T-helper 17 cell (primary cell): Measurements from ENCODE around the gene POLR2A. TPM values are rescaled to one million over a fixed set of nuclear protein-coding genes. Genes with fewer than 3 reads are reported as not detected.
"Not testable (repeated sequence)": the region's sequence is repeated elsewhere in the genome, so short reads cannot be mapped to it uniquely, and the experiment has no call there.

Experiments used
- ATAC-seq: fragments of 150-1000 bp; cut with Tn5 transposase; 2 replicates; pipeline ENCODE4 v1.10.0; 2021; ENCODE audit warnings: mild to moderate bottlenecking, moderate library complexity
- DNase-seq, 3 donors: peaks; one replicate each; pipeline versions ENCODE4 v3.0.0 to v3.0.0-alpha.2; 2020 to 2021
- H3K9me3 ChIP-seq: one replicate; pipeline ENCODE4 v1.7.0; 2013; ENCODE audit warnings: low read length, mild to moderate bottlenecking; ENCODE audit not compliant: control insufficient read depth, poor library complexity, severe bottlenecking
- H3K27ac Mint-ChIP-seq: one replicate; pipeline ENCODE4 v1.8.0; 2022; ENCODE audit warnings: mild to moderate bottlenecking, moderate library complexity, mixed read lengths
- H3K27me3 Mint-ChIP-seq: one replicate; pipeline ENCODE4 v1.8.0; 2022; ENCODE audit warnings: mixed read lengths
- H3K36me3 Mint-ChIP-seq: one replicate; pipeline ENCODE4 v1.8.0; 2022; ENCODE audit warnings: low read depth, mixed read lengths
- H3K4me1 Mint-ChIP-seq: one replicate; pipeline ENCODE4 v1.8.0; 2022; ENCODE audit warnings: mild to moderate bottlenecking, mixed read lengths
- H3K4me3 Mint-ChIP-seq: one replicate; pipeline ENCODE4 v1.8.0; 2022; ENCODE audit warnings: mild to moderate bottlenecking, moderate library complexity, mixed read lengths
- total RNA-seq, 4 donors: library from RNA in 2 of 4; stranded (reverse) in 2 of 4; gene quantifications; one replicate each; pipeline ENCODE4 v1.2.3 and lab custom pipeline; 2022 to 2026

Gene POLR2A
- total RNA-seq, 2 donors from 2014 or later = 553 to 572 TPM

- Mint-ChIP-seq H3K4me3 (no peak overlapping the region), H3K36me3 (no peaks in the 10 kb centered on the region), H3K4me1 (peaks cover 16% of the 10 kb centered on the region), H3K27ac (peak overlapping the region; percentile 59), H3K27me3 (no peaks in the 10 kb centered on the region)
- DNase-seq = no peak
- H3K9me3 ChIP-seq = no peaks in the 10 kb centered on the region
- no peak for ATAC-seq
These were observed 17.4 kb upstream of the POLR2A start for GRCh38 chr17:7466639-7467341.

- no peaks in the 10 kb centered on the region for H3K27me3 Mint-ChIP-seq
- no peak overlapping the region for H3K4me3 Mint-ChIP-seq
- H3K27ac Mint-ChIP-seq = no peak overlapping the region
- ATAC-seq (no peak), DNase-seq (no peak)
- peaks cover 19% of the 10 kb centered on the region for H3K4me1 Mint-ChIP-seq
- H3K9me3 ChIP-seq = no peaks in the 10 kb centered on the region
- H3K36me3 Mint-ChIP-seq = no peaks in the 10 kb centered on the region
These were observed 16.7 kb upstream of the POLR2A start for GRCh38 chr17:7467498-7467897.

GRCh38 chr17:7468290-7468689 is 15.9 kb upstream of the POLR2A start:
- no peaks in the 10 kb centered on the region for H3K36me3 Mint-ChIP-seq
- H3K27ac Mint-ChIP-seq = no peak overlapping the region
- H3K27me3 Mint-ChIP-seq = no peaks in the 10 kb centered on the region
- H3K4me1 Mint-ChIP-seq = peaks cover 17% of the 10 kb centered on the region
- H3K9me3 ChIP-seq = no peaks in the 10 kb centered on the region
- ATAC-seq (no peak), DNase-seq (no peak)
- H3K4me3 Mint-ChIP-seq = no peak overlapping the region

GRCh38 chr17:7468804-7469389 is 15.3 kb upstream of the POLR2A start:
- no peak for DNase-seq
- no peaks in the 10 kb centered on the region for H3K36me3 Mint-ChIP-seq

GRCh38 chr17:7469843-7470242 is 14.3 kb upstream of the POLR2A start:
- DNase-seq, H3K9me3 ChIP-seq, H3K36me3 Mint-ChIP-seq, H3K27me3 Mint-ChIP-seq, H3K4me3 Mint-ChIP-seq, H3K27ac Mint-ChIP-seq, ATAC-seq: not testable (repeated sequence)
- H3K4me1 Mint-ChIP-seq = peaks cover 17% of the 10 kb centered on the region

More at GRCh38 chr17:7468804-7469389, 15.3 kb upstream of the POLR2A start:
- ATAC-seq = no peak
- Mint-ChIP-seq H3K27ac (no peak overlapping the region), H3K4me3 (no peak overlapping the region), H3K4me1 (peaks cover 17% of the 10 kb centered on the region), H3K27me3 (no peaks in the 10 kb centered on the region)
- no peaks in the 10 kb centered on the region for H3K9me3 ChIP-seq

GRCh38 chr17:7470457-7470973 is 13.7 kb upstream of the POLR2A start:
- not testable (repeated sequence) for H3K36me3 Mint-ChIP-seq, H3K9me3 ChIP-seq, H3K27me3 Mint-ChIP-seq, H3K4me3 Mint-ChIP-seq, ATAC-seq, DNase-seq, H3K27ac Mint-ChIP-seq
- H3K4me1 Mint-ChIP-seq = peaks cover 17% of the 10 kb centered on the region

- DNase-seq = no peak
- H3K27me3 Mint-ChIP-seq = no peaks in the 10 kb centered on the region
- peaks cover 2% of the 10 kb centered on the region for H3K36me3 Mint-ChIP-seq
- H3K4me3 Mint-ChIP-seq = no peak overlapping the region
- H3K4me1 Mint-ChIP-seq = peaks cover 27% of the 10 kb centered on the region
- H3K27ac Mint-ChIP-seq = peak overlapping the region; percentile 91
- ATAC-seq = peak; percentile 33
- no peaks in the 10 kb centered on the region for H3K9me3 ChIP-seq
These were observed 12.4 kb upstream of the POLR2A start for GRCh38 chr17:7471729-7472128.

GRCh38 chr17:7474767-7475166 is 9.4 kb upstream of the POLR2A start:
- H3K36me3 Mint-ChIP-seq, H3K9me3 ChIP-seq, H3K27ac Mint-ChIP-seq, H3K27me3 Mint-ChIP-seq, H3K4me3 Mint-ChIP-seq, ATAC-seq, DNase-seq: not testable (repeated sequence)
- H3K4me1 Mint-ChIP-seq = peaks cover 33% of the 10 kb centered on the region

GRCh38 chr17:7475764-7476422 is 8.3 kb upstream of the POLR2A start:
- Mint-ChIP-seq H3K36me3 (peaks cover 2% of the 10 kb centered on the region), H3K4me3 (no peak overlapping the region), H3K27me3 (no peaks in the 10 kb centered on the region), H3K4me1 (peaks cover 38% of the 10 kb centered on the region), H3K27ac (no peak overlapping the region)
- DNase-seq (no peak), ATAC-seq (no peak)
- H3K9me3 ChIP-seq = no peaks in the 10 kb centered on the region

GRCh38 chr17:7476494-7476893 is 7.7 kb upstream of the POLR2A start:
- ATAC-seq = no peak
- H3K4me1 Mint-ChIP-seq = peaks cover 41% of the 10 kb centered on the region

GRCh38 chr17:7476951-7477350 is 7.2 kb upstream of the POLR2A start:
- Mint-ChIP-seq H3K27me3 (no peaks in the 10 kb centered on the region), H3K4me1 (peaks cover 40% of the 10 kb centered on the region), H3K27ac (no peak overlapping the region), H3K36me3 (peaks cover 2% of the 10 kb centered on the region), H3K4me3 (peak overlapping the region; percentile 65)
- H3K9me3 ChIP-seq = no peaks in the 10 kb centered on the region
- DNase-seq (no peak), ATAC-seq (no peak)

More at GRCh38 chr17:7476494-7476893, 7.7 kb upstream of the POLR2A start:
- H3K9me3 ChIP-seq = no peaks in the 10 kb centered on the region
- Mint-ChIP-seq H3K36me3 (peaks cover 2% of the 10 kb centered on the region), H3K27ac (no peak overlapping the region), H3K4me3 (peak overlapping the region; percentile 65), H3K27me3 (no peaks in the 10 kb centered on the region)
- no peak for DNase-seq

GRCh38 chr17:7477392-7478275 is 6.5 kb upstream of the POLR2A start:
- Mint-ChIP-seq H3K27ac (peak overlapping the region; percentile 89), H3K36me3 (peaks cover 2% of the 10 kb centered on the region), H3K4me3 (peak overlapping the region; percentile 96), H3K4me1 (peaks cover 43% of the 10 kb centered on the region), H3K27me3 (no peaks in the 10 kb centered on the region)
- ATAC-seq (no peak), DNase-seq (no peak)
- no peaks in the 10 kb centered on the region for H3K9me3 ChIP-seq
